Stimulated activated CD4-positive, alpha-beta T cell treated with anti-CD3 and anti-CD28 coated beads, TNF-alpha, amount 100 ng/mL, for 24 hours (primary cell): Measurements from ENCODE around the gene PACS2.
"Not testable (repeated sequence)": the region's sequence is repeated elsewhere in the genome, so short reads cannot be mapped to it uniquely, and the experiment has no call there.

Experiments
- DNase-seq, 3 experiments: peaks; one replicate each; pipeline ENCODE4 v3.0.0-alpha.2; 2020; ENCODE audit warnings: low read depth in 3 of 3

PACS2 gene

DNA sequence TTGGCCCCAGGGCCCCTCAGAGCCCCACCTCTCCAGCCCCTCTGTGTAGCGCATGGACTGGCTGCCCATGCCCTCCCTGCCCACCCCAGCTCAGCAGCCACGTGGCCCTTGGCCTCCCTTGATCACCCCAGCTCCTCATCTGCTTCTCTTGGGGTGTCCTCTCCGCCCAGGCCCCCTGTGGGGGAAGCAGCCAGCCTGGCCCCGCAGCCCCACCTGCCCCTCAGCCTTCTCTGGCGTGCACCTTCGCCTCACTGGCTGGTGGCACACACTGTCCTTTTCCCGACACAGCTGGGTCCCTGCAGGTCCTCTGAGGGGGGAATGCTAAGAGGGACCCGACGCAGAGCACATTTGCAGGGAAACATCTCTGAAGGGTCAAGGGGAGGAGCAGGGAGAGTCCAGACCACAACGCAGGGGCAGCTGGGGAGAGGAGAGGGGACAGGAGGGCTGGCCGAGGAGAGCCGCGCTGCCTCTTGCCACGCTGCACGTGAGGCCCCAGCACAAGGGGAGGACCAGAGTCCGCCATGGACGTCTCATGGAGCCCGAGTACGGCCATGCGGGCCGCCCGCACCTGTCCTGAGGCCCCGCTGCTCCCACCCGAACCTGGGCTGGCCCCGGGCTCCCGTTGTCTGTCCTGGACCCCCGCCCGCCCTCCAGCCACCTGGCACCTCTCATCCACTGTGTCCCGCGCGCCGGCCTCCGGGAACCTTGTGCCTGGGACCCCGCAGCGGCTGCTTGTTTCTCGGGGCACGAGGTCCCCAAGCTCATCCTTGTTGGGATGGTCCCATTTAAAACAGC, 36.1 kb downstream of the PACS2 start:
- DNase-seq: no peak

DNA sequence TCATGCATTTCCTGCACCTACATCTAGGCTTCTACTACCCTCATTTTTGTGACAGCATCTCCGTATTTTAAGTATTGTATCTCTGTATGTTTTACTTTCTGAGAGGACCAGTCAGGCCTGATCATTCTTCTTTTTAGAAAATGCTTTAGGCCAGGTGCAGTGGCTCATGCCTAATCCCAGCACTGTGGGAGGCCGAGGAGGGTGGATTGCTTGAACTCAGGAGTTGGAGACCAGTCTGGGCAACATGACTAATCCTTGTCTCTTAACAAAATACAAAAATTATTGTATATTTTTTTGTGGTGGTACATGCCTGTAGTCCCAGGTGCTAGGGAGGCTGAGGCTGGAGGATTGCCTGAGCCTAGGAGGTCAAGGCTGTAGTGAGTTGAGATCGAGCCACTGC, 36.9 kb downstream of the PACS2 start:
- DNase-seq: no peak

DNA sequence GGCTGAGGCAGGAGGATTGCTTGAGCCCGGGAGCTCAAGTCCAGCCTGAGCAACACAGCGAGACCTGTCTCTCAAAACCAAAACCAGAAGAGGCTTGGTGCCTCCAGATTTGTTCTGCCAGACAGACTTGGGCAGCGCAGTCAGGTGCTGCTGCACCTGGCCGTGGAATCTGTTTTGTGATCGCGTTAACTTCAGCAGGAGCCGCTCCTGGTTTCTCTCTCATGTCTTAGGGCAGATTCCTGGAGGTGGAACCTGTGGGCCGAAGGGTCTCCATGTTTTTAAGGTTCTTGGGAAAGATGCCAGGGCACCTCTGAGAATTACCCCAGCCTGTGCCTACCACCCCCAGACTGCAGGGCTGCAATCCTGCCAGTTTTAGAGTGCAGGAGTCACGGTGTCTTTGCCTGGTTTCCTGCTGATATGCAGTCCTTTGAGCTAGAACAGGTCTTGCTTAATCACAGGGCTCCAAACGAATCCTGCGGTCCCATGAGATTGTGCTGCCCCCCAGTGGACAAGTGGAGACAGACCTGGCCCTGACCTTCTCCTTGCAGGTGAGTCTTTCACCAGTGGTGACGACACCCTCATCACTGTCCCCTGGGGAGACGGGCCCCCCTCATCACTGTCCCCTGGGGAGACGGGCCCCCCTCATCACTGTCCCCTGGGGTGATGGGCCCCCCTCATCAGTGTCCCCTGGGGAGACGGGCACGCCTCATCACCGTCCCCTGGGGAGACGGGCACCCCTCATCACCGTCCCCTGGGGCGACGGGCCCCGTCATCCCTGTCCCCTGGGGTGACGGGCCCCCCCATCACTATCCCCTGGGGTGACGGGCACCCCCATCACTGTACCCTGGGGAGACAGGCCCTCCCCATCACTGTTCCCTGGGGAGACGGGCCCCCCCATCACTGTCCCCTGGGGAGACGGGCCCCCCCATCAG, 37.6 kb downstream of the PACS2 start:
- peak; percentile 73 to 84 (median 82) for DNase-seq

DNA sequence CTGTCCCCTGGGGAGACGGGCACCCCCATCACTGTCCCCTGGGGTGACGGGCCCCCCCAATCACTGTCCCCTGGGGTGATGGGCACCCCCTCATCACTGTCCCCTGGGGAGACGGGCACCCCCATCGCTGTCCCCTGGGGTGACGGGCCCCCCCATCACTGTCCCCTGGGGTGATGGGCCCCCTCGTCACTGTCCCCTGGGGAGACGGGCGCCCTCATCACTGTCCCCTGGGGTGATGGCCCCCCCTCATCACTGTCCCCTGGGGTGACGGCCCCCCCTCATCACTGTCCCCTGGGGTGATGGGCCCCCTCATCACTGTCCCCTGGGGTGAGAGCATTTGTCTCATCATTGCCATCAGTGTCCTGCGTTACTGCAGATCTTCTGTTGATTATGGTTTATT, 38.6 kb downstream of the PACS2 start:
- DNase-seq: no peak

DNA sequence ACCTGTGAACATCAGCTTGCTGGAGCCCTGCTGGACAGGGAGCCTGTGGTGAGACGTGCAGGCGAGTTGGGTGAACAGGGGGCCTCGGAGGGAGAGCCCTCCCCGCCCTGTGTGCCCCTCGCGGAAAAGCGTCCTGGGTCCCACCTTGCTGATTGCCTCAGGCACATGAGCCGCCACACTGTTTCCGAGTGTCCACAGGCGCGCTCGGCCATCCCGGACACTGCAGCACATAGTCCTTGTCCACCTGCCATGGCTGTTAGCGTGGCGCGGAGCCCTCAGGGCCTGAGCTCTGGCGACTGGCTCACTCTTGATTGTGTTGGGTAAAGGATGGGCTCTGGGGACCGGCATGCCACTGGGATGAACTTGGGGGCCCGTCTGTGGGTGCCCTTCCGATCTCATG, 40.0 kb downstream of the PACS2 start:
- DNase-seq: no peak

DNA sequence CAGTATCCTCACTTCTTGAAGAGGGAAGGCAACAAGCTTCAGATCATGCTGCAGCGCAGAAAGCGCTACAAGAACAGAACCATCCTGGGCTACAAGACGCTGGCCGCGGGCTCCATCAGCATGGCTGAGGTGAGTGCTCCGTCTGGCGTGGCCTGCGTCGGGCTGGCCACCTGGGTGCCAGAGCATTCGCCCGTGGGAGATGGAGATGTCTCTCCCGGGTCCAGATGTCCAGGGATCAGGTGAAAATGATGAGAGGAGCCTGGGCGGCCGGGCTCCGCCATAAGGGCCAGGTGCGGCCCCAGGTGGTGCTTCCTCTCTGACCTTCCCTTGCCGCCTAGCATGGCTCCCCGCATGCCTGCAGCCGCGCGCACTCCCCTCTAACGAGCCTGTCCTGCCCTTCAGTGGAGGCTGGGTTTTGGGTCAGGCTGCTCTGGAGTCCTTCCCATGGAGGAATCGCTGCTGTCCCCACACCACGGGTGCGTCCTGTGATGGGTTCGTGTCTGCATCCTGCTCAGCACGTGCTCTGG, 40.6 kb downstream of the PACS2 start:
- DNase-seq: no peak

DNA sequence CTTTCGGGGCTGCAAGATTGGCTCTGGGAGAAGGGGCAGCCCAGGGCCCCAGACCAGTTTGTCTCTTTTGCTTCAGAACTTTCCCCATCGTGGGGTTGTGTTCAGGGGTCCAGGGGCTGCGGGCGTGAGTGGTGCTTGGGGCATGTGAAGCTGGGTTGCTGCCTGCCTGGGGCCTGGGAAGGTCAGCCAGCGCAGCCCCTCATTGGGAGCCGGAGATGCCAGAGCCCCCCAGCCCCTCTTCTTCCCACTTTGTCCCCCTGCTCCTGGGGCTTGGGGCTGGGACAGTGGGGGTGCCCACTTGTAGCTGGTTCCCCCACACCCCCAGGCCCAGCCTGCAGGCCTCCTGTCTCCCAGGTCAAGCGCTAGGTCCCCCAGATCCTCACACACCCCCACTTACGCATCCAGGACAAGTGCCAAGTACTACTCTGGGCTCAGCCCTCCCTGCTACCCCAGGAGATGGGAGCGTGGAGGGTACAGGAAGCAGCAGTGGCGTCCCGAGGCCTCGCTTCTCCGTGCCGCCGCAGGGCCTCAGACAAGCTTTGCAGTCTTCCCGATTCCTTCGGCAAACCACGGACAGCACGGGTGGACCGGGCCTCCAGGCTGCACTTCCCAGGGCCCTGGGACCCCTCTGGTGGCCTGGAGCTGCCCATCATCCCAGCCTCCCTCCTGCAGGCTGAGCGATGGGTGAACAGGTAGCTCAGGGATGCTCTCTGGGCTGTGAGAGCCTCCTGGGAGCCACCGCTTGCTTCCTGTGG, 41.5 kb downstream of the PACS2 start:
- no peak for DNase-seq

DNA sequence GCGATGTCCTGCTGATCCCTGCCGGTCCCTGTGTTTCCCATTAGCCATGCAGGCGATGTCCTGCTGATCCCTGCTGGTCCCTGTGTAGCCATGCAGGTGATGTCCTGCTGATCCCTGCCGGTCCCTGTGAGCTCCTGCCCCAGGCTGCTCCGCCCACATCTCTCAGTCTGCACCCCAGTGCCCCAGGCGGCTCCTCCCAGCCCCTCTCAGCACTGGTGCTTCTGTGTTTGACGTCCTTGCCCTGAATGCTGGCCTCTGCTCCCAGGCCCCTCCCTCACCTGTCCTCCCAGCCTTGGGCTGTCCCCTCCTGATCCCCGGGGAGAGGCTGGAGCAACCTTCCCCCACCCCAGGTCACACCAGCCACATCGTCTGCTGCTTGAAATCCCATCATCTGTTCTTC, 42.4 kb downstream of the PACS2 start:
- no peak for DNase-seq

DNA sequence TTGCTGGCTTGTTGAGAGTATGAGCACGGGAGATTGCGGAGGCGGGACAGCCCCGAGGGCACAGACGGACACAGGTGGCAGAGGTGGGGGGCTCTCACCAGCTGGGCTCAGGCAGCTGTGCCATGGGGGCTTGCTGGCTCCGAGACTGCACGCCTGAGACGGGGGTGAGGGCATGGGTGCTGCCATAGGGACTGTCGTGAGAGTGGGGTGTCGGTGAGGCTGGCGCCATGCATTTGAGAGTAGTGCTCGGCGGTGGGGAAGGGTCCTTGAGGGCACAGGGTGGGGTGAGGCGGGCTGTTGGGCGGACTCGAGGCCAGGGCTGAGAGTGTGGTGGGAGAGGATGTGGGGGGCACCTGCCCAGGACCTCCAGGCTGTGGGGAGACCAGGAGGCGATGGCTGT, 43.1 kb downstream of the PACS2 start:
- DNase-seq: no peak

DNA sequence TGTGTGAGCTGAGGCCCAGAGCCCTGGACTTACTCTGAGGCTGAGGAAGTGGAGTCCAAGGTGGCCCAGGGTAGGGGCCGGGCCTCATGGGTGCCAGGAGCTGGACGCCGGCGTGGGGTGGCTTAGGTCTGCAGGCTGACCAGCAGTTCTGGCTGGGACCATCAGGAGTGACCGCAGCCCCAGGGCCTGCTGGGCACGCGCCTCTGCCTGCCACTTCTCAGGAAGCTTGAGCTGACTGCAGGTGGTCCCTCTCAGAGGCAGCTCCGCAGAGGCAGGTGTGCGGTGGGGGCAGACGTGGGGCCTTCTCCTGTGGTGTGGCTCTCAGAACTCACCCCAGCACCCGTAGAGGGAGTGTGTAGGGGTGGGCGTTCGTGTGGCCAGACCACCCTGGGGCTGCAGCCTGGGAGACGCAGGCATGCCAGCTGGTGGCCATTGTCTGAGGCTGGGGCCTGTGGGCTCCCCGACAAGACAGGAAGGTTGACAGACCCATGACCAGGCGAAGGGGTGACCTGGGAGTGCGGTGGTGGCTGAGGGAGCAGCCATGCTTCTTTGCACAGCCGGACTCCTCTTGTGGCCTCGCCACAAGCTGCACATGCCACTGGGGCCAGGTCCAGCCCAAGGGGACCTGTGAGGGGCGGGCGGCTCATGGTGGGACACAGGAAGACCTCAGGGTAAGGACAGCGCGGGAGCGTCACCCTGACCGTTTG, 43.7 kb downstream of the PACS2 start:
- DNase-seq: no peak

DNA sequence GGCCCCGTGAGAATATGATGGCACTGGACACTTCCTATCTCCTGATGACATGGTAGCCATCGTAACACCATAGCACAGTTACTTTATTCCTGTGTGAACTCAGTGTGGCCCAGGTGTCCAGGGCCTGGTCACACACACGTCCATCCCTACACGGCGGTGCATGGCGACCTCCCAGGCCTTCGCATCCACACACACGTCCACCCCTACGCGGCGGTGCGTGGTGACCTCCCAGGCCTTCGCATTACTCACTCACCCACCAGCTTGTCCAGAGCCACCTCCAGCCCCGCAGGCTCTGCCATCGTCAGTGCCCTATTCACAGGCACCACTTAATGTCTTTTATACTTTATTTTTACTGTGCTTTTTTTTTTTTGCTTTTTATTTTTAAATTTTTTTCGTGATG, 44.4 kb downstream of the PACS2 start:
- DNase-seq: no peak

DNA sequence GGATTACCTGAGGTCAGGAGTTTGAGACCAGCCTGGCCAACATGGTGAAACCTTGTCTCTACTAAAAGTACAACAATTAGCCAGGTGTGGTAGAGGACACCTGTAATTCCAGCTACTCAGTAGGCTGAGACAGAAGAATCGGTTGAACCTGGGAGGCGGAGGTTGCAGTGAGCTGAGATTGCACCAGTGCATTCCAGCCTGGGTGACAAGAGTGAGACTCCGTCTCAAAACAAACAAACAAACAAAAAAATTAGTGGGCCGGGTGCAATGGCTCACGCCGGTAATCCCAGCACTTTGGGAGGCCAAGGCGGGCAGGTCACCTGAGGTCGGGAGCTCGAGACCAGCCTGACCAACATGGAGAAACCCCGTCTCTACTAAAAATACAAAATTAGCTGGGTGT, 46.9 kb downstream of the PACS2 start:
- DNase-seq: not testable (repeated sequence)

DNA sequence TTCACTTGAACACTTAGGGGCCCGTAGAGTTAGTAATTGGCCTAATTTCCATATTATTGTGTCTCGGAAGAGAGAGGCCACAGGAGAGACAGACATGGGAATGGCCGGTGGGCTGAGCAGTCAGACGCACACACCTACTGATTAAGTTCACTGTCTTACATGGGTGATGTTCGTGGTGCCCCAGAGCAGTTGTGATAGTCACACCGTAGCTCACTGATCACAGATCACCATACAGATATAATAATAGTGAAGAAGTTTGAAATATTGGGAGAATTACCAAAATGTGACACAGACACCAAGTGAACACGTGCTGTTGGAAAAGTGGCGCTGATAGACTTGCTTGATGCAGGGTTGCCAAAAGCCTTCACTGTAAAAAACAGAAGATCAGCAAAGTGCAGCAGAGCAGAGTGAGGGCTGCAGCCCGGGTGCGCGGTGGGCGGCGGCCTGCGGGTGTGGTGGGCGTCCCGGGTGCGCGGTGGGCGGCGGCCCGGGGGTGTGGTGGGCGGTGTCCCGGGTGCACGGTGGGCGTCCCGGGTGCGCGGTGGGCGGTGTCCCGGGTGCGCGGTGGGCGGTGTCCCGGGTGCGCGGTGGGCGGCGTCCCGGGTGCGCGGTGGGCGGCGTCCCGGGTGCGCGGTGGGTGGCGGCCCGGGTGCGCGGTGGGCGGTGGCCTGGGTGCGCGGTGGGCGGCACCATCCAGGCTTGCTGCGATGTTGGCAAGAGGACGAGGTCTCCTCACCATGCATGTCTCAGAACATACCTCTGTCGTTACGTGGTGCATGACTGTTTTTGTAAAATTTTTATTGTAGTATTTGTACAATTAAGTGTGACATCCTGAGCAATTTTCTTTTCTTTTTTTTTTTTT, 49.5 kb downstream of the PACS2 start:
- peak in 2 of 3 experiments; percentile 22 to 29 for DNase-seq

DNA sequence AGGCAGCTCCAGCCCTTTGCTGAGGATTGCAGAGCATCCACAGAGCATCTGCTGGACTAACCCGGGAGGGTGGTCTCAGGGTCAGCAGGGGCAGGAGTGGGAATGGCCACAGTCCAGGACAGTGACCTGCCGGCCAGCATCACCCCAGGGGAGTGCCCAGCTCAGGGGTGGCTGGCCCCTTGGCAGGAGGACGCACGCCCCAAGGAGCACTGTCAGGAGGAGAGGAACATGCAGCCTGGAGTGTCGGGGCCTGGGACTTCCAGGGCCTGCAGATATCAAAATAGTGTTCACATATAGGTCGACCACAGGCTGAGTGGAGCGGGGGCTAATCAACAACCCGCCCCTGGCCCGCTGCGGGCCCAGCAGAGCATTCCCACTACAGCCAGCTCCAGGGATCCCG, 50.6 kb downstream of the PACS2 start:
- no peak for DNase-seq

DNA sequence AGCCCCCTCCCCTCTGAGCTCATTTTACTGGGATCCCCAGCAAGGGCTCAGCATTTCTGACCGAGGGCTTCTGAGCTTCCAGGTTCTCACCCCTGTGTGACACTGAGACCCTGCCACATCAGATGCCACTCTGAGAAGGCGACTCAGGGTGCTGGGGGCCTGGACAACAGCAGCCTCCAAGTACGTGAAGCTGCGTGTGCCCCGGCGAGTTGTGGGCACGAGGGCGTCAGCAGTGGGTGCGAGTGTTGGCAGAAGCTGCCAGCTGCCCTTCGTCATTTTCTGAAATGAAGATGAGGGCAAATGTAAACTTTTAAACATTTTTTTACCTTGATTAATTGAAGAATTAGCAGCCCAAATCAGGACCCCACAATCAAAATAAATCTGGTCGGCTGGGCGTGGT, 51.1 kb downstream of the PACS2 start:
- no peak for DNase-seq

DNA sequence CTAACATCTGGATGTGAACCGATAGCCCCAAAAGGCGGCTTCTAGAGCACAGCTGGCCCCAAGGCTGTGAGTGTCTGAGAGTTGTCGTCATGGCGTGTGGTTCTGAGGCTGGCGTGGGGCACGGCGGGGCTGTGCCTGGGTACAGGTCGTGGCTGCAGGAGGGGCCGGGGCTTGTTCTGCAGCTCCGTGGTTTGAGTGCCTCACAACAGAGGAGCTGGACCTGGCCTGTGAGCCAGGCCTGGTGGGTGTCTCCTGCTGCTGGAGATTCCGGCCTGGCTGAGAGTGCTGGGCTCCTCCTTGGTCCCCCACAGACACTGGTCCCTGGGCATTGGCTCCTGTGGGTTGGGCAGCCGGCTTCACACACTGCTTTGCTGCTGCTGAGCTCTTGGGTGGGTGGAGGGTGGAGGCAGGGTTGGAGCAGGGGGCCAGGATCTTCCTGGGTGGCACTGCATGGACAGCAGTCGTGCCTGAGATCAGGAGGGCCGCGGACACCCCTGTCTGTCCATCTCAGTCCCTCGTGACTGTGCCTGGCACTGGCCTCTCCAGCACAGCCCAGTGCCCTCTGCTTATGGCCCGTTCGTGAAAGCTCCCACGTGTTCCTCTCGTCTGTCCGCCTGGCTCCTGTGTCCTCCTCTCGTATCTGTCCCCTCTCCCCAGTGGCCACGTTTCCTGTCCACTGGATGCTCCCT, 52.0 kb downstream of the PACS2 start:
- no peak for DNase-seq

DNA sequence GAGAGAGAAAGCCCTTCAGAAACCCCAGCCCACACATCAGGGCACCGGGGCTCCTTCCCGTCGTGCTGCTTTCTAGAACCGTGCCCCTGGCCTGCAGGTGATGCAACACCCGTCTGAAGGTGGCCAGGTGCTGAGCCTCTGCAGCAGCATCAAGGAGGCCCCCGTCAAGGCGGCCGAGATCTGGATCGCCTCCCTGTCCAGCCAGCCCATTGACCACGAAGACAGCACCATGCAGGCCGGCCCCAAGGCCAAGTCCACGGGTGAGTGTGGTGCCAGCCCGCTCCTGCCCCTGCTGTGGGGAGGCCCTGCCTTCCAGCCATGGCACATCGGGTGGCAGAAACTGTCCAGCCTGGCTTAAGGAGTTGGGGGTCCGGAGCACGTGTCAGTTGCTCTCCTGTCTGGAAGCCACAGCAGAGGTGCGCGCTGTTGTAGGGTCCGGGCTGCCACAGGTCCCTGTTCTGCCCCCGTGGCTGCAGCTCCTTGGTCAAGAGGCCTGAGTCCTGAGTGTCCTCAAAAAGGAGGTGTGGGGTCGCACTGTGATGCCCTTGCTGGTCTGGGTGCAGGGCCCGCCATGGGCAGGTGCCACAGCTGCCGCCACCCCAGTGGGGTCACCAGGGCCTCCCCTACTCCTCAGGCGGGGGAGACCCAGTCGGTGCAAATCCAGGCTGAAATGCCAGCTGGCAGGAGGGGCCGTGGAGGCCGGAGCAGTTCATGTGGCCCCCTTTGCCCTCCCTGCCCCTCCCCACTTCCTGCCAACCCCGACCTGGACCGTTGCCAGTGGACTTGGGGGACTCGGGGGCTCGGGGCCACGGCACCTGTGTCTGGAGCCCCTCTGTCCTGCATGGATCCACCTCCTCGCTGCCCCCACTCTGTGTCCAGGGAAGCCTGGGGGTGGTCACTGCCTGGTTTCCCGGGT, 52.8 kb downstream of the PACS2 start:
- DNase-seq: no peak

DNA sequence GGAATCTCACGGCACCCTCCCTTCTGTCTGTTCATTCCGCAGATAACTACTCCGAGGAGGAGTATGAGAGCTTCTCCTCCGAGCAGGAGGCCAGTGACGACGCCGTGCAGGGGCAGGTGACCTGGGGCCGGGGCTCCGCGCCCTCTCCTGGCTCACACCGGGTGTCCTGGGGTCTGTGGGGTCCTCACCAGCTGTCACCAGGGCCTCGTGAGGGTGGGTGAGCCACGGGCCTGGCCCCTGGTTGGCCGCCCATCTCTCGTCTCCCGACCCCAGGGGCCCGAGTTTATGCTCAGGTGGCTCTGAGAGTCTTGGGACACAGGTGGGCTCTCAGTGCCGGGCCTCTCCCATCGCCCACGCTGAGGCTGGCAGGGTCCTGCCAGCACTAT, 53.5 kb downstream of the PACS2 start:
- DNase-seq: no peak

DNA sequence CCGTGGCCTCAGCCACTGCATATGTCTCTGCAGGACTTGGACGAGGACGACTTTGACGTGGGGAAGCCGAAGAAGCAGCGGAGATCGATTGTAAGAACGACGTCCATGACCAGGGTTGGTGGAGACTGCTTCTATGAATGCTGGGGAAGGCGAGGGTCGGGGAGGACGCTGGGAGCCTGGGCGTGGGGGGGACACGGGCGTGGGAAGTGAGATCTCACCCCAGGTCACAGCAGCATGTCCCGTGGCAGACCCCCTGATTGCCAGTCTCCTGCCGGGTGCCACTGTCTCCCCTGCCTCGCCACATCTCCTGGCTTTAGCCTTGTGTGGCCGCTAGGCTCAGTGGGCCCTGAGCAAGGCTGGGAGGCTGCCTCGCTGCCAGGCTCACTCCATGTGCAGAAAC, 53.9 kb downstream of the PACS2 start:
- no peak for DNase-seq
